ENCODE data around the gene CYP11A1. TPM values are rescaled to one million over a fixed set of nuclear protein-coding genes. Genes with fewer than 3 reads are reported as not detected.

Gene CYP11A1
- total RNA-seq, 1 experiment from 2014 or later: 1.7 TPM

- peaks cover 58 to 68% of the 10 kb centered on the region in 2 experiments for H3K4me1 Mint-ChIP-seq
- H4K91ac ChIP-seq (ENCODE audit: insufficient read length, low read depth, low read length): no peak overlapping the region
- H2BK120ac ChIP-seq (ENCODE audit: low read depth, low read length, poor library complexity, severe bottlenecking): no peak overlapping the region
- no peak overlapping the region for H4K8ac ChIP-seq (replicated peaks; ENCODE audit: insufficient read length, low read depth, low read length)
- H3K14ac ChIP-seq (ENCODE audit: insufficient read depth, low read length): no peak overlapping the region
- no peak overlapping the region for H2BK15ac ChIP-seq (ENCODE audit: low read depth, low read length)
- H3K4me2 ChIP-seq (ENCODE audit: insufficient read depth, insufficient read length, low read length): no peak overlapping the region
- WGBS (ENCODE audit: extremely low coverage, insufficient read length, low lambda C conversion rate): no CpG with 5 or more reads among the region's 7 CpGs
- H3K9ac ChIP-seq (ENCODE audit: extremely low read depth, insufficient read length, low read length): no peak overlapping the region
- H3K27ac Mint-ChIP-seq: no peak overlapping the region; a peak in 1 of 7 replicates
- H2BK5ac ChIP-seq (ENCODE audit: insufficient read length, low read length): no peak overlapping the region
- peaks cover 4% of the 10 kb centered on the region for H3K23me2 ChIP-seq (ENCODE audit: insufficient read length, low read depth, low read length, poor library complexity, severe bottlenecking)
- no peak overlapping the region for H4K5ac ChIP-seq (ENCODE audit: insufficient read length, low read depth, low read length)
- peaks cover 97% of the 10 kb centered on the region for H3K27me3 Mint-ChIP-seq (ENCODE audit: low read depth)
- DNase-seq: no peak
- peak overlapping the region in 1 of 2 experiments; percentile 38; a peak in 1 of 5 replicates for H3K4me3 Mint-ChIP-seq
- H2AFZ ChIP-seq (ENCODE audit: low read length): no peak overlapping the region
- no peak overlapping the region for H3K23ac ChIP-seq (ENCODE audit: insufficient read length, low read depth, low read length)
- no peaks in the 10 kb centered on the region for H4K20me1 ChIP-seq (ENCODE audit: control insufficient read depth, insufficient read depth, insufficient read length)
- H3T11ph ChIP-seq (ENCODE audit: low read length): no peak overlapping the region
- no peak overlapping the region for H3K56ac ChIP-seq (ENCODE audit: insufficient read length, low read depth, low read length)
- no peak overlapping the region for H3K4ac ChIP-seq (ENCODE audit: low read depth, low read length)
- no peak for TF ChIP-seq CTCF (conservative IDR thresholded peaks at IDR 0.05)
- no peaks in the 10 kb centered on the region for H3K9me3 ChIP-seq (ENCODE audit: control insufficient read depth, low read depth, low read length)
- H3K79me2 ChIP-seq (ENCODE audit: insufficient read depth, low read length): no peaks in the 10 kb centered on the region
- no peak overlapping the region for H3K27ac ChIP-seq (ENCODE audit: insufficient read length, low read depth, low read length)
- H2AK5ac ChIP-seq (ENCODE audit: insufficient read length, low read length): no peak overlapping the region
- H2BK12ac ChIP-seq (ENCODE audit: insufficient read length, low read depth, low read length): no peak overlapping the region
- no peaks in the 10 kb centered on the region for H3K36me3 Mint-ChIP-seq (ENCODE audit: insufficient read depth in 1 of 3, low read depth in 3 of 3)
- H3K9me3 Mint-ChIP-seq: no peaks in the 10 kb centered on the region; a peak in 1 of 5 replicates
- no peak overlapping the region for H3K18ac ChIP-seq (ENCODE audit: insufficient read length, low read depth, low read length)
- H3K4me1 ChIP-seq (ENCODE audit: insufficient read depth, low read length): peaks cover 3% of the 10 kb centered on the region; the same call in 1 of the 2 replicates
- peaks cover 3% of the 10 kb centered on the region; the same call in 1 of the 2 replicates for H3K27me3 ChIP-seq (ENCODE audit: insufficient read depth, low read length)
- H2BK20ac ChIP-seq (ENCODE audit: low read depth, low read length, poor library complexity, severe bottlenecking): no peak overlapping the region
- no peaks in the 10 kb centered on the region for H3K79me1 ChIP-seq (ENCODE audit: insufficient read depth, low read depth, low read length, poor library complexity, severe bottlenecking)
Observed at GRCh38 chr15:74301583-74302361, 65.7 kb downstream of the CYP11A1 start.
